Left lung (tissue), 10 donors: ENCODE measurements around the gene CD72. TPM values are rescaled to one million over a fixed set of nuclear protein-coding genes. Genes with fewer than 3 reads are reported as not detected.

Source experiments
- ATAC-seq: fragments of 200-7000 bp; cut with Tn5 transposase; one replicate; pipeline ENCODE4 v1.9.1; 2020; ENCODE audit warnings: moderate library complexity
- DNase-seq, 4 donors: peaks; one replicate each; pipeline ENCODE4 v3.0.0-alpha.2; 2013 to 2020
- H3K27ac ChIP-seq, 2 donors: fragments of 200-600 bp; sonication (generic) in 1 of 2; one replicate each; pipeline versions ENCODE4 v1.5.0 to v1.8.0; 2020 to 2021
- H3K27me3 ChIP-seq, 2 donors: fragments of 200-600 bp; sonication (generic) in 1 of 2; one replicate each; pipeline versions ENCODE4 v1.5.0 to v1.8.0; 2020 to 2021
- H3K36me3 ChIP-seq, 2 donors: fragments of 200-600 bp; sonication (generic) in 1 of 2; one replicate each; pipeline versions ENCODE4 v1.5.0 to v1.8.0; 2020 to 2021
- H3K4me1 ChIP-seq, 2 donors: fragments of 200-600 bp; one replicate each; pipeline ENCODE4 v1.8.0; 2021
- H3K4me3 ChIP-seq, 2 donors: fragments of 200-600 bp; sonication (generic) in 1 of 2; one replicate each; pipeline versions ENCODE4 v1.5.0 to v1.8.0; 2020 to 2021; ENCODE audit warnings: mild to moderate bottlenecking in 1 of 2
- H3K9me3 ChIP-seq, 2 donors: fragments of 200-600 bp; sonication (generic) in 1 of 2; one replicate each; pipeline versions ENCODE4 v1.5.0 to v1.8.0; 2020 to 2021
- CTCF ChIP-seq, 2 donors: fragments of 200-600 bp; sonication (generic) in 1 of 2; IDR thresholded peaks; one replicate each; pipeline versions ENCODE4 v1.5.0 to v1.8.0; 2021; ENCODE audit warnings: antibody characterized with exemption in 2 of 2
- intact Hi-C, 2 donors: fragments of 100-400 bp; cut with DNase I; formaldehyde crosslinking; loops; one replicate each; pipeline versions ENCODE4 v1.11.2 to v1.14.2; 2022
- polyA plus RNA-seq, 6 donors: library from polyadenylated mRNA; unstranded; fragments of 120-200 nt; gene quantifications; one replicate each; pipeline ENCODE4 v1.2.1, GENCODE V29; 2013; ENCODE audit not compliant: insufficient read length in 6 of 6
- total RNA-seq, 2 donors: library from RNA; stranded (reverse); fragmentation: NEBNext Ultra II Directional; extraction: Animal tissue kit (Norgen Biotek cat#: 25700); gene quantifications; one replicate each; pipeline ENCODE4 v1.2.1, GENCODE V29; 2021
- donor health status: DM: no; HTN: yes; CAD: no.
- donor health status: DM: no; HTN: no; CAD: no.

CD72 gene
- total and polyA plus RNA-seq, 8 donors = 3.2 to 4.3 (median 3.7) TPM

GRCh38 chr9:35609001-35609819 lies 9.0 kb downstream of the CD72 start:
- ATAC-seq (no peak), DNase-seq (no peak)
- no peak overlapping the region for H3K27ac ChIP-seq
- H3K9me3 ChIP-seq = no peaks in the 10 kb centered on the region
- H3K4me3 ChIP-seq = no peak overlapping the region
- H3K36me3 ChIP-seq = peaks cover 0 to 30% of the 10 kb centered on the region in 2 donors
- intact Hi-C loops = no loop called here
- TF ChIP-seq CTCF (IDR thresholded peaks at IDR 0.05) = no peak
- H3K27me3 ChIP-seq = no peaks in the 10 kb centered on the region
- H3K4me1 ChIP-seq = peaks cover 12 to 24% of the 10 kb centered on the region in 2 donors

- no peak for TF ChIP-seq CTCF (IDR thresholded peaks at IDR 0.05)
- peaks cover 17 to 31% of the 10 kb centered on the region in 2 donors for H3K4me1 ChIP-seq
- peaks cover 0 to 30% of the 10 kb centered on the region in 2 donors for H3K36me3 ChIP-seq
- H3K9me3 ChIP-seq = no peaks in the 10 kb centered on the region
- ATAC-seq (no peak), DNase-seq (no peak)
- H3K27me3 ChIP-seq = no peaks in the 10 kb centered on the region
- no peak overlapping the region for H3K4me3 ChIP-seq
- intact Hi-C loops = no loop called here
- H3K27ac ChIP-seq = no peak overlapping the region
Observed at GRCh38 chr9:35608221-35608620, 10.0 kb downstream of the CD72 start.

GRCh38 chr9:35606726-35607125 lies 11.5 kb downstream of the CD72 start:
- no peak for DNase-seq
- Histone ChIP-seq H3K27ac (no peak overlapping the region), H3K9me3 (no peaks in the 10 kb centered on the region), H3K4me3 (peak overlapping the region in 1 of 2 donors; percentile 70), H3K27me3 (no peaks in the 10 kb centered on the region), H3K4me1 (peaks cover 21 to 35% of the 10 kb centered on the region in 2 donors), H3K36me3 (peaks cover 0 to 30% of the 10 kb centered on the region in 2 donors)
- intact Hi-C loops = no loop called here
- TF ChIP-seq CTCF (IDR thresholded peaks at IDR 0.05) = no peak
- no peak for ATAC-seq

GRCh38 chr9:35606138-35606504 lies 12.1 kb downstream of the CD72 start:
- intact Hi-C loops = no loop called here
- peak overlapping the region in 1 of 2 donors; percentile 71 for H3K27ac ChIP-seq

More at GRCh38 chr9:35606138-35606504, 12.1 kb downstream of the CD72 start:
- no peak for TF ChIP-seq CTCF (IDR thresholded peaks at IDR 0.05)
- Histone ChIP-seq H3K9me3 (no peaks in the 10 kb centered on the region), H3K4me1 (peaks cover 21 to 35% of the 10 kb centered on the region in 2 donors), H3K4me3 (peak overlapping the region; percentile 57 to 70), H3K36me3 (peaks cover 0 to 30% of the 10 kb centered on the region in 2 donors), H3K27me3 (no peaks in the 10 kb centered on the region)
- no peak for DNase-seq
- no peak for ATAC-seq
